ENCODE measurements around the gene ANXA11.

Gene ANXA11

DNA sequence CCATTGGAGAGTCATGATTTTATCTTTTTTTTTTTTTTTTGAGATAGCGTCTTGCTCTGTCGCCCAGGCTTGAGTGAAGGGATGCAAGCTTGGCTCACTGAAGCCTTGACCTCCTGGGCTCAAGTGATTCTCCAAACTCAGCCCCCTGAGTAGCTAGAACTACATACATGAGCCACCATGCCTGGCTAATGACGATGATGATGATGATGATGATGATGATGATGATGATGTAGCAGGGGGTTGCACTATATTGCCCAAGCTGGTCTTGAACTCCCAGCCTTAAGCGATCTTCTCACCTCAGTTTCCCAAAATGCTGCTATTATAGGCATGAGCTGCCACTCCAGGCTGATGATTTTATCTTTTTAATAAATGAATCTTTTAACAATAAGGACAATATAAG lies 86.7 kb downstream of the ANXA11 start:
- TF ChIP-seq, protein P1, sequence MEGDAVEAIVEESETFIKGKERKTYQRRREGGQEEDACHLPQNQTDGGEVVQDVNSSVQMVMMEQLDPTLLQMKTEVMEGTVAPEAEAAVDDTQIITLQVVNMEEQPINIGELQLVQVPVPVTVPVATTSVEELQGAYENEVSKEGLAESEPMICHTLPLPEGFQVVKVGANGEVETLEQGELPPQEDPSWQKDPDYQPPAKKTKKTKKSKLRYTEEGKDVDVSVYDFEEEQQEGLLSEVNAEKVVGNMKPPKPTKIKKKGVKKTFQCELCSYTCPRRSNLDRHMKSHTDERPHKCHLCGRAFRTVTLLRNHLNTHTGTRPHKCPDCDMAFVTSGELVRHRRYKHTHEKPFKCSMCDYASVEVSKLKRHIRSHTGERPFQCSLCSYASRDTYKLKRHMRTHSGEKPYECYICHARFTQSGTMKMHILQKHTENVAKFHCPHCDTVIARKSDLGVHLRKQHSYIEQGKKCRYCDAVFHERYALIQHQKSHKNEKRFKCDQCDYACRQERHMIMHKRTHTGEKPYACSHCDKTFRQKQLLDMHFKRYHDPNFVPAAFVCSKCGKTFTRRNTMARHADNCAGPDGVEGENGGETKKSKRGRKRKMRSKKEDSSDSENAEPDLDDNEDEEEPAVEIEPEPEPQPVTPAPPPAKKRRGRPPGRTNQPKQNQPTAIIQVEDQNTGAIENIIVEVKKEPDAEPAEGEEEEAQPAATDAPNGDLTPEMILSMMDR (IDR thresholded peaks at IDR 0.05; ENCODE audit: insufficient read depth, low read depth, low read length, missing control alignments), result no peak
- H3K4me3 ChIP-seq (ENCODE audit: low read depth, low read length), result no peak overlapping the region
- no peak for DNase-seq (ENCODE audit: low read depth)

DNA sequence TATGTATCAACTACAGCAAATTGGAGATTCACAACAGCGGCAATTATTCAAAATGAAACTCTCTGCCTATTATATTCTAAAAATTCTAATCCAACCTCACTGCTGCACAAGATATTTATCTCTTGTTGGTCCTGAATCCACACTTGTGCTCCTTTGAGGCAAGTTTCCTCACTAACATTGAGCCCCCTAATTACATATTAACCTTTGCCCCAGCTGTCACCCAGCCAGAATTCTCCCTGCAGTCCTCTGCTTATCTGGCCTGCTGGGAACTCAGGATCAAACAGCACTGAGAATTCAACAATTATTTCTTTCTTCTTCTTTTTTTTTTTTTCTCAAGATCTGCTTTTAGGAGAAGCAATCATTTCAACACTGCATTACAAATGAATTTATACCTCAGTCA lies 94.4 kb downstream of the ANXA11 start:
- H3K4me3 ChIP-seq (ENCODE audit: low read depth, low read length), result no peak overlapping the region
- no peak for DNase-seq (ENCODE audit: low read depth)
- TF ChIP-seq, protein P1 (IDR thresholded peaks at IDR 0.05; ENCODE audit: insufficient read depth, low read depth, low read length, missing control alignments), result no peak

DNA sequence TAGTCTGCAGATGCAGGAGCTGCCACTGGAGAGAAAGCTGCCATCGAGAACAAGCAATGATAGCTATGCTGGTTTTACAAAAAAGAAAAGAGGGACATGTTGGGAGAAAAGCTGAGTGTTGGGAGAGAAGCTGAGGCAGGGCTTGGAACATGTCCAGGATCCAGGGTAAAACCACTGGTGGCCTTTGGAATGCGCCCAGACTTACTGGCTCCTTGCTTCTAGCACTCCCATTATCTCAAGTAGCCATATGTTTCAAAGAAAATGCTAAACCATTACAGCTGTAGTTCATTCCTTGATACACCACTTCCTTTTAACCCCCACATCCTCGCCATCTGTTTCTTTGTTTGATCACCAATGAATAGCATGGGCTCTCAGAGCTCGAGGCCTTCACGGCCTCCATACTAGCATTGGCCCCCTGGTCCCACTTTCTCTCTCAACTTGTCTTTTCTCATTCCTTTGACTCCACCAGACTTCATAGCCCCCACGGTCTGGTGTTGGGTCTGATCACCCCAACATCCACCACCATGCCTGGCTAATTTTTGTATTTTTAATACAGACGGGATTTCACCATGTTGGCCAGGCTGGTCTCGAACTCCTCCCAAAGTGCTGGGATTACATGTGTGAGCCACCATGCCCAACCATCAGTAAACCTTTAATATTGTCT lies 96.6 kb downstream of the ANXA11 start:
- TF ChIP-seq, protein P1 (IDR thresholded peaks at IDR 0.05; ENCODE audit: insufficient read depth, low read depth, low read length, missing control alignments), result no peak
- H3K4me3 ChIP-seq (ENCODE audit: low read depth, low read length), result no peak overlapping the region
- no peak for DNase-seq (ENCODE audit: low read depth)

DNA sequence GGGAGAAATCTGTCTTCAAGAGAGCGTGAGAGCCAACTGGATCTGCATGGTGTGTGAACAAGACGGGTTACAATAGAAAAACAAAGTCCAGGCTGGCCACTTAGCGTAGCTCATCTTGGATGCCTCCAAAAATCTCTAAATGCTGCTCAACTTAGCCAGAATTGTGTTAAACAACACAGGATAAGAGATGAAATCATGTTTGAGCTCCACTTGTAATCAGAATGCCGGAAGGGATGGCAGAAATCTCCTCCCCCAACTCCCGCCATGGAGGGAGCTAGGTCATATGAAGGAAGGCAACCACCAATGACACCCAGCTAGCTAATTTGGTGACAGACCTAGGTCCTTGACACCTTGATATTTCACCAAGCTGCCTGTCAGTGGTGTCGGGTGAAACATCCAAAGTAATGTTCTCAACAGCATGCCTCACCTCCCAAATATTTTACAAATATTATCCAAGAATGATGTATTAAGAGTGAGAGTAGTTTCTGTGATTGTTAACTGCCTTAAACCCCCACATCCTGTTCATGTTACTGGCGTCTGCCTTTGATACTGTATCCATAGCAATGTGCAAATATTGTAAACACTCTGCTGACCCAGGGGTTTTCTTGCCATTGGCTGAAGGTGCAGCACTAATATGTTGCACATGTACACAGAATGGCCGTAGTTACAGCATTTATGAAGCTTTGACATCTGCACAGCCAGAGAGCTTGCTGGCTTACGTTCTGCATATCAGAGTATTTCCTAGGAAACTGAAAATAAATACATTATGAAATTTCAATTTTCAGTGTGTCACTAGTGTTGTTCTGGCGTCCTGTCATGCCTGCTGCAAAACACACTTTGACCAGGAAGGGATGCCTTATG lies 101.0 kb downstream of the ANXA11 start:
- no peak overlapping the region for H3K4me3 ChIP-seq (ENCODE audit: low read depth, low read length)

More for the DNA sequence above, 101.0 kb downstream of the ANXA11 start:
- TF ChIP-seq, protein P1 (IDR thresholded peaks at IDR 0.05; ENCODE audit: insufficient read depth, low read depth, low read length, missing control alignments), result no peak
- DNase-seq (ENCODE audit: low read depth), result peak; percentile 65
